MG63 (cell line): Measurements from ENCODE around the gene HBG1. TPM values are rescaled to one million over a fixed set of nuclear protein-coding genes. Genes with fewer than 3 reads are reported as not detected.

Experiments used
- DNase-seq: peaks from one replicate; pipeline ENCODE4 v3.0.0-alpha.2; 2020
- H3K27me3 ChIP-seq: fragments of 250-450 bp; sonication (Bioruptor Pico); 2 replicates; pipeline ENCODE4 v1.5.1; 2020; ENCODE audit warnings: mild to moderate bottlenecking, moderate library complexity
- H3K36me3 ChIP-seq: fragments of 250-450 bp; sonication (Bioruptor Pico); 2 replicates; pipeline ENCODE4 v1.5.1; 2020; ENCODE audit warnings: mild to moderate bottlenecking, moderate library complexity
- H3K4me3 ChIP-seq: fragments of 250-450 bp; sonication (Bioruptor Pico); 2 replicates; pipeline ENCODE4 v1.5.1; 2020; ENCODE audit warnings: mild to moderate bottlenecking, moderate library complexity
- H3K9me3 ChIP-seq: fragments of 250-450 bp; sonication (Bioruptor Pico); 2 replicates; pipeline ENCODE4 v1.5.1; 2020; ENCODE audit warnings: mild to moderate bottlenecking, moderate library complexity
- total RNA-seq: library from RNA; depleted of rRNA; stranded (reverse); fragments of >200 nt; shearing (Covaris generic); gene quantifications from 2 replicates; pipeline ENCODE4 v1.2.3, GENCODE V29; 2014; ENCODE audit warnings: low replicate concordance

The HBG1 gene
- total RNA-seq, 1 experiment from 2014 or later, result not detected

DNA sequence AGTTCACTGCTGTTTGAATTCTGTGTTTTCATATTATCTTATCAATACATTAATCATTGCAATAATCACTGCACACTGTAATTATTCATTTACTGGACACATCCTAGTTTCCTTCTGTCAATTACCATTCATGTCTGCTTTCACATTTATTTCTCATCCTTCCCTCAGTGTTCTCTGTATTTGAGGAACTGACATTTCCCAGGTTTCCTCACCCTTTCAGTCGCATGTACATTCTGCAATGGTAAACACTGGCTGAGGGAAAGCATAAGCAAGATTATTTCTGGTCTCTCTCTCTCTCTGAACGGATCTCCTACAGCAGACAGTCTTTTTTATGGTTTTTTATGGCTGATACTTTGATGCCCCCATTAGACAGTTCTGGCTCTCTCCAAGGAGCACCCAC lies 11.2 kb downstream of the HBG1 start:
- no peak for DNase-seq
- H3K4me3 ChIP-seq, result no peak overlapping the region
- H3K27me3 ChIP-seq, result no peaks in the 10 kb centered on the region
- H3K36me3 ChIP-seq, result no peaks in the 10 kb centered on the region
- no peaks in the 10 kb centered on the region for H3K9me3 ChIP-seq

DNA sequence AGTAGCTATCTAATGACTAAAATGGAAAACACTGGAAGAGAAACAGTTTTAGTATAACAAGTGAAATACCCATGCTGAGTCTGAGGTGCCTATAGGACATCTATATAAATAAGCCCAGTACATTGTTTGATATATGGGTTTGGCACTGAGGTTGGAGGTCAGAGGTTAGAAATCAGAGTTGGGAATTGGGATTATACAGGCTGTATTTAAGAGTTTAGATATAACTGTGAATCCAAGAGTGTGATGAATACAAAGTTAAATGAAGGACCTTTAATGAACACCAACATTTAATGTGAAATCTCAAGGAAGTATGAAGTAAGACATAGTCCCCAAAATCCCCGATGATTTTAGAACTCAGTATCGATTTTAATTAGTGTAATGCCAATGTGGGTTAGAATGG lies 12.2 kb downstream of the HBG1 start:
- H3K4me3 ChIP-seq, result no peak overlapping the region
- H3K27me3 ChIP-seq, result no peaks in the 10 kb centered on the region
- no peaks in the 10 kb centered on the region for H3K9me3 ChIP-seq
- DNase-seq, result no peak
- no peaks in the 10 kb centered on the region for H3K36me3 ChIP-seq

DNA sequence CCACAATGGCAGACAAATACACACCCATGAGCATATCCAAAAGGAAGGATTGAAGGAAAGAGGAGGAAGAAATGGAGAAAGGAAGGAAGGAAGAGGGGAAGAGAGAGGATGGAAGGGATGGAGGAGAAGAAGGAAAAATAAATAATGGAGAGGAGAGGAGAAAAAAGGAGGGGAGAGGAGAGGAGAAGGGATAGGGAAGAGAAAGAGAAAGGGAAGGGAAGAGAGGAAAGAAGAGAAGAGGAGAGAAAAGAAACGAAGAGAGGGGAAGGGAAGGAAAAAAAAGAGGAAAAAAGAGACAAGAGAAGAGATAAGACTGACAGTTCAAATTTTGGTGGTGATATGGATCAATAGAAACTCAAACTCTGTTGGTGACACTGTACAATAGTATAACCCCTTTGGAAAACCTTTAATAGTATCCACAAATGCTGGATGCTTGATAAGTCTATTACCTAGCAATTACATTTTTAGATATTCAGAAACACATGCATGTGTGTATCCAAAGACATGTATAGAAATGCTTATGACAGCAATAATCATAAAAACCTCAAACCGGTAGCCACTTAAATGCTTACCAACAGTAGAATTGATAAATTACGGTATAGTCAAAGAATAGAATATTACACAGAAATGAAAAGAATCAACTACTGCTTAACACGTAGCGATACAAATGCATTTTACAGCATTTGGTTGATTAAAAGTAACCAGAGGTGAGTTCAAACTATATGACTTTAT lies 14.1 kb downstream of the HBG1 start:
- Histone ChIP-seq H3K9me3 (no peaks in the 10 kb centered on the region), H3K36me3 (no peaks in the 10 kb centered on the region), H3K4me3 (no peak overlapping the region), H3K27me3 (no peaks in the 10 kb centered on the region)
- DNase-seq, result no peak

DNA sequence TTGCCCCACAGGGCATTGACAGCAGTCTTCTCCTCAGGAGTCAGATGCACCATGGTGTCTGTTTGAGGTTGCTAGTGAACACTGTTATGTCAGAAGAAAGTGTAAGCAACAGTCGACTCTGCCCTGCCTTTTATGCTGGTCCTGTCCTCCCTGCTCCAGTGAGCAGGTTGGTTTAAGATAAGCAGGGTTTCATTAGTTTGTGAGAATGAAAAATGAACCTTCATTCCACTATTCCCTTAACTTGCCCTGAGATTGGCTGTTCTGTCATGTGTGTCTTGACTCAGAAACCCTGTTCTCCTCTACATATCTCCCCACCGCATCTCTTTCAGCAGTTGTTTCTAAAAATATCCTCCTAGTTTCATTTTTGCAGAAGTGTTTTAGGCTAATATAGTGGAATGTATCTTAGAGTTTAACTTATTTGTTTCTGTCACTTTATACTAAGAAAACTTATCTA lies 15.2 kb downstream of the HBG1 start, which contains the start of gene HBD:
Gene HBD, minus strand, starts transcription at position 103 of the 454 bp plus-strand sequence. Its CDS starts 50 bp downstream, at position 53.
- Histone ChIP-seq H3K4me3 (no peak within 1 kb of the TSS), H3K9me3 (no peaks in the 10 kb centered on the region), H3K36me3 (no peaks in the 10 kb centered on the region), H3K27me3 (no peaks in the 10 kb centered on the region)
- no peak for DNase-seq

DNA sequence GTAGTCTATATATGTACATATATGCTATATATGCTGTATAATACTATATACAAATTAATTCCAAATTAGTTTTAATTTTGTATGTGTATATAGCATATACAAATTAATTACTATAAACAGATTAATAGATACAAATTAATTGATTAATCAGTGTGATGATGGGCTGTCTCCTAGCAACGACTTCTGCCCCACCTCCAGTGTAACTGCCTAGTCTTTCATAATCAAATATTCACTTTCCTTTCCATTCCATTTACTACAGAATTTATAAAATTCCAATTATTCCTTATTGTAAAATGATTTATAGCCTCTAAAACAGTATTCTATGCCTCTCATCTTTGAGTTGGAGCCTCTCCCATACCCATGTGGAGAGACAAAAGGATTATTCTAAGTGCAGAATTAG lies 16.4 kb downstream of the HBG1 start:
- Histone ChIP-seq H3K9me3 (no peaks in the 10 kb centered on the region), H3K36me3 (no peaks in the 10 kb centered on the region), H3K27me3 (no peaks in the 10 kb centered on the region), H3K4me3 (no peak overlapping the region)
- no peak for DNase-seq

DNA sequence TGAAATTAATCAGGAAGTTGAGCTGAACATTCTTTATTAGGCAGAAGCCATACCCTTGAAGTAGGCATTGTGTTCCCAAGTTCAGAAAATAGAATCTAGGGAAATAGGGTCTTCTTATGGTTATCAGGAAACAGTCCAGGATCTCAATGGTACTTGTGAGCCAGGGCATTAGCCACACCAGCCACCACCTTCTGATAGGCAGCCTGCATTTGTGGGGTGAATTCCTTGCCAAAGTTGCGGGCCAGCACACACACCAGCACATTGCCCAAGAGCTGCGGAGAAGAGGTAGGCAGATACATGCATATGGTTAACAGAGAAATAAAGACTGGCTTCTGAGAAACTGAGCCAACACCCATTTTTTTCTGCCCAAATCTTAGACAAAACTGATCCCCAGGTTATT lies 16.8 kb downstream of the HBG1 start:
- no peak overlapping the region for H3K4me3 ChIP-seq
- no peaks in the 10 kb centered on the region for H3K27me3 ChIP-seq
- H3K36me3 ChIP-seq, result no peaks in the 10 kb centered on the region
- DNase-seq, result no peak
- H3K9me3 ChIP-seq, result no peaks in the 10 kb centered on the region

DNA sequence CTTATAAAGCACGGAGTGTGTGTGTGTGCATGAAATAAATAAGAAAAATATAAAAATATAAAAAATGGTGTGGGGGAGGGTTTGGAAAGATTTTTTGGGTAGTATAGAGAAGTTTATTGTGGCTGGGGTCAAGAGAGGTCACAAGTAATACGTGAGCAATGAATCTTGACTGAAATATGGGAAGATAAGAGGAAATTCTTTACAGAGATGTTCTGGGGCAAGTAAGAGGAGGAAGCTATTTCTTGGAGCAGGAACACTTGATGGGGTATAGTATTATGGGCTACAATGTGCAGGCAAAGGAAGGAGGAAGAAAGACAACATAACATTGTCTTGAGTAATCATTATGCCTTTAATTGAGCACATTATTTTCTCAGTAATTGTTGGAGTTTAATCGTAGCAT lies 17.5 kb downstream of the HBG1 start:
- Histone ChIP-seq H3K27me3 (no peaks in the 10 kb centered on the region), H3K9me3 (no peaks in the 10 kb centered on the region), H3K4me3 (no peak overlapping the region), H3K36me3 (no peaks in the 10 kb centered on the region)
- DNase-seq, result no peak

DNA sequence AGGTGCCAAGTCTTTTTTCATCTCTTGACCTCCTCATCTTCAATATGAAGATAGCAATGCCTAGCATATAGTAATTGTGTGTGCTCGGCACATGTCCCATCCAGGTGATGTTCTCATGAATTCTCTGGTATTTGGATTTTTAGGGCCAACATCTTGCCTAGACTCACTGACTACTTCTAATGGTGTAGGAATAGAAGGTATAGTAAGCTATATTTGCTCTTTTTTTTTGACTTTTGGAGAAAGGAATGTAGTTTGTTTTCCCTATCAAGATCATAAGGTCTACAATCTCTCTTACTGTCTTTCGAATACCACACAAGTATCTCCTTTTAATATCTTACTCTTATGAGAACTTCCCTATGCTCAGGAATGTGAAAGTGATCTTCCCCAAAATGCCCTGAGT lies 18.5 kb downstream of the HBG1 start:
- no peak for DNase-seq
- H3K27me3 ChIP-seq, result no peaks in the 10 kb centered on the region
- no peaks in the 10 kb centered on the region for H3K9me3 ChIP-seq
- H3K36me3 ChIP-seq, result no peaks in the 10 kb centered on the region
- H3K4me3 ChIP-seq, result no peak overlapping the region

DNA sequence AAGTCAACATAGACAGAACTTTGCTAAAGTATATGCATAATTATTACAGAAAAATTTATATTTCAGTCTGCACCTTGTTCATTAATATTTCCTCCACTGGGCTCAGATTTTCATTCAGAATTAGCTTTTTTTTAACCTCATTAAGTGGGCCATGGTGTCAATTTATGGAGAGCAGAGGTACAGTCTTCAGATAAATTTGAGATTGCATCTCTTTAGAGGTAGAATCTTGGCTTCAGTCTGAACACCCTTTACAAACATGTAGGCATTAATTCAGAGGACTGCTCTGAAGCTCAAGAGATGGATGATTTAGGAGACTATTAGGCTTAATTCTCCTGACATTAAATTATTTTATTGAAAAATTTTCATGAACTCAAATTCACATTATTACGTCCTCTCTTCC lies 19.4 kb downstream of the HBG1 start:
- DNase-seq, result no peak
- Histone ChIP-seq H3K4me3 (no peak overlapping the region), H3K9me3 (no peaks in the 10 kb centered on the region), H3K27me3 (no peaks in the 10 kb centered on the region), H3K36me3 (no peaks in the 10 kb centered on the region)

DNA sequence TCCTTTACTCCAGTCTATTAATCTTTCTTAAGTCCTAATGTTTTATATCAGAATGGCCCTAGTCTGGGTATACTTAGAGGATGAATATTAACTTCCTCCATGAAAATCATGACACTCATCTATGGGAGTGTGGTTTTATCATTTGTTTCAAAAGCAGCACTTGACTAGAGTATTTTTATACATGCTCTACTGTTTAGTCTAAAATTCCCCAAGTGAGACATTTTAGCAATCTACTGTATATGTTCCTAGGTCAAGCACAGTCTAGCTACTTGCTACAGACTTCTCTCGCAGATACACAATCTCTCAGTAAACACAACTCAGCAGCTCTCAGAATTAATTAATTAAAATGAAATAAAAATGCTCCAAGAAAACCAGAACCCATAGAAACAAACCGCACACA lies 19.9 kb downstream of the HBG1 start:
- DNase-seq, result no peak
- H3K36me3 ChIP-seq, result no peaks in the 10 kb centered on the region
- no peaks in the 10 kb centered on the region for H3K9me3 ChIP-seq
- H3K27me3 ChIP-seq, result no peaks in the 10 kb centered on the region
- no peak overlapping the region for H3K4me3 ChIP-seq

DNA sequence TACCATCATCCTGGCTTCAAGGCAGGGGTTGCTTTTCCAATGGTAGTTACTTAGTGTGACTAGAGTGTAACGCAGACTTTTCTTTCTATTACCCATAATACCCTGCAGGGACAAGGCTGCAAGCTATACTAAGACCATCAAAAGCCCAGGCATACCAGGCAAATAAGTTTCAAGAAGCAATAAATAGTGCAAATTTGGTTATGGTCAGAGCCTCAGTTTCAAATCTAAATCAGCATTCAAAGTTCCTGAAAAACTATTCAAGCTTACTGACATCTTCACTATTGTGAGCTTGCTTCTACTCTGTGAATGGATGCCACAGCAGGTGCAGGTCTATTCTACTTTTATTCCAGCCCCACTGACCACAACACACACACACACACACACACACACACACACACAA lies 20.3 kb downstream of the HBG1 start:
- no peaks in the 10 kb centered on the region for H3K36me3 ChIP-seq
- no peaks in the 10 kb centered on the region for H3K9me3 ChIP-seq
- H3K27me3 ChIP-seq, result no peaks in the 10 kb centered on the region
- no peak overlapping the region for H3K4me3 ChIP-seq
- no peak for DNase-seq

DNA sequence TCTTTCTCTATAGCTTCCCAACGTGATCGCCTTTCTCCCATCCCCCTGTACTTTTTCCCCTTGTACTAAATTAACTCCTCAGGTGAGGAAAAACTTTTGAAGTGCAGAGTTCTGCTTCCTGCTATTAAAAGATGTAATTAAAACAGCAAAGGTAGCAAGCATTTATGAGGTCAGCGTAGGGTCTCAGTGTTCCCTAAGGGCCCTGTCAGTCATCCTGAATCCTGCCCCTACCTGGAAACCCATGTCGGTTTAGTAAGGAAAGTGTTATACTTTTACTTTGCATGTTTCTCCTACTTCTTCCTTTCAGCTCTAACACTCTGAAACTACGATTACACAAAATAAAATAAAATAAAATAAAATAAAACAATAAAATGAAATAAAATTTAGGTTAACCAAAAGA lies 21.5 kb downstream of the HBG1 start:
- no peak for DNase-seq
- Histone ChIP-seq H3K9me3 (no peaks in the 10 kb centered on the region), H3K4me3 (no peak overlapping the region), H3K27me3 (no peaks in the 10 kb centered on the region), H3K36me3 (no peaks in the 10 kb centered on the region)

DNA sequence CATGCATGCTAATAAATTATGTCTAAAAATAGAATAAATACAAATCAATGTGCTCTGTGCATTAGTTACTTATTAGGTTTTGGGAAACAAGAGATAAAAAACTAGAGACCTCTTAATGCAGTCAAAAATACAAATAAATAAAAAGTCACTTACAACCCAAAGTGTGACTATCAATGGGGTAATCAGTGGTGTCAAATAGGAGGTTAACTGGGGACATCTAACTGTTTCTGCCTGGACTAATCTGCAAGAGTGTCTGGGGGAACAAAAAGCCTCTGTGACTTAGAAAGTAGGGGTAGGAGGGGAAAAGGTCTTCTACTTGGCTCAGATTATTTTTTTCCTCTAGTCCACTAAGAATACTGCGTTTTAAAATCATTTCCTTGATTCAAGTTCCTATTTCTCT lies 22.0 kb downstream of the HBG1 start:
- Histone ChIP-seq H3K36me3 (no peaks in the 10 kb centered on the region), H3K9me3 (no peaks in the 10 kb centered on the region), H3K4me3 (no peak overlapping the region), H3K27me3 (no peaks in the 10 kb centered on the region)
- DNase-seq, result no peak

DNA sequence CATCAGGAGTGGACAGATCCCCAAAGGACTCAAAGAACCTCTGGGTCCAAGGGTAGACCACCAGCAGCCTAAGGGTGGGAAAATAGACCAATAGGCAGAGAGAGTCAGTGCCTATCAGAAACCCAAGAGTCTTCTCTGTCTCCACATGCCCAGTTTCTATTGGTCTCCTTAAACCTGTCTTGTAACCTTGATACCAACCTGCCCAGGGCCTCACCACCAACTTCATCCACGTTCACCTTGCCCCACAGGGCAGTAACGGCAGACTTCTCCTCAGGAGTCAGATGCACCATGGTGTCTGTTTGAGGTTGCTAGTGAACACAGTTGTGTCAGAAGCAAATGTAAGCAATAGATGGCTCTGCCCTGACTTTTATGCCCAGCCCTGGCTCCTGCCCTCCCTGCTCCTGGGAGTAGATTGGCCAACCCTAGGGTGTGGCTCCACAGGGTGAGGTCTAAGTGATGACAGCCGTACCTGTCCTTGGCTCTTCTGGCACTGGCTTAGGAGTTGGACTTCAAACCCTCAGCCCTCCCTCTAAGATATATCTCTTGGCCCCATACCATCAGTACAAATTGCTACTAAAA lies 22.8 kb downstream of the HBG1 start, which contains the start of gene HBB:
Gene HBB, minus strand, starts transcription at position 340 of the 579 bp plus-strand sequence. Its CDS starts 50 bp downstream, at position 290.
- Histone ChIP-seq H3K27me3 (no peaks in the 10 kb centered on the region), H3K4me3 (no peak within 1 kb of the TSS), H3K9me3 (no peaks in the 10 kb centered on the region), H3K36me3 (no peaks in the 10 kb centered on the region)
- no peak for DNase-seq

DNA sequence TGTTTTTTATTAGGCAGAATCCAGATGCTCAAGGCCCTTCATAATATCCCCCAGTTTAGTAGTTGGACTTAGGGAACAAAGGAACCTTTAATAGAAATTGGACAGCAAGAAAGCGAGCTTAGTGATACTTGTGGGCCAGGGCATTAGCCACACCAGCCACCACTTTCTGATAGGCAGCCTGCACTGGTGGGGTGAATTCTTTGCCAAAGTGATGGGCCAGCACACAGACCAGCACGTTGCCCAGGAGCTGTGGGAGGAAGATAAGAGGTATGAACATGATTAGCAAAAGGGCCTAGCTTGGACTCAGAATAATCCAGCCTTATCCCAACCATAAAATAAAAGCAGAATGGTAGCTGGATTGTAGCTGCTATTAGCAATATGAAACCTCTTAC lies 24.2 kb downstream of the HBG1 start:
- no peaks in the 10 kb centered on the region for H3K27me3 ChIP-seq
- no peak overlapping the region for H3K4me3 ChIP-seq
- H3K9me3 ChIP-seq, result no peaks in the 10 kb centered on the region
- H3K36me3 ChIP-seq, result no peaks in the 10 kb centered on the region
- no peak for DNase-seq

DNA sequence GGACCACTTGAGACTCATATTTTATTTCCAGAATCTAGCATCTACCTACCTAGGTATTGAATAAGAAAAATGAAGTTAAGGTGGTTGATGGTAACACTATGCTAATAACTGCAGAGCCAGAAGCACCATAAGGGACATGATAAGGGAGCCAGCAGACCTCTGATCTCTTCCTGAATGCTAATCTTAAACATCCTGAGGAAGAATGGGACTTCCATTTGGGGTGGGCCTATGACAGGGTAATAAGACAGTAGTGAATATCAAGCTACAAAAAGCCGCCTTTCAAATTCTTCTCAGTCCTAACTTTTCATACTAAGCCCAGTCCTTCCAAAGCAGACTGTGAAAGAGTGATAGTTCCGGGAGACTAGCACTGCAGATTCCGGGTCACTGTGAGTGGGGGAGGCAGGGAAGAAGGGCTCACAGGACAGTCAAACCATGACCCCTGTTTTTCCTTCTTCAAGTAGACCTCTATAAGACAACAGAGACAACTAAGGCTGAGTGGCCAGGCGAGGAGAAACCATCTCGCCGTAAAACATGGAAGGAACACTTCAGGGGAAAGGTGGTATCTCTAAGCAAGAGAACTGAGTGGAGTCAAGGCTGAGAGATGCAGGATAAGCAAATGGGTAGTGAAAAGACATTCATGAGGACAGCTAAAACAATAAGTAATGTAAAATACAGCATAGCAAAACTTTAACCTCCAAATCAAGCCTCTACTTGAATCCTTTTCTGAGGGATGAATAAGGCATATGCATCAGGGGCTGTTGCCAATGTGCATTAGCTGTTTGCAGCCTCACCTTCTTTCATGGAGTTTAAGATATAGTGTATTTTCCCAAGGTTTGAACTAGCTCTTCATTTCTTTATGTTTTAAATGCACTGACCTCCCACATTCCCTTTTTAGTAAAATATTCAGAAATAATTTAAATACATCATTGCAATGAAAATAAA lies 24.8 kb downstream of the HBG1 start:
- Histone ChIP-seq H3K9me3 (no peaks in the 10 kb centered on the region), H3K36me3 (no peaks in the 10 kb centered on the region), H3K4me3 (no peak overlapping the region), H3K27me3 (no peaks in the 10 kb centered on the region)
- DNase-seq, result no peak

DNA sequence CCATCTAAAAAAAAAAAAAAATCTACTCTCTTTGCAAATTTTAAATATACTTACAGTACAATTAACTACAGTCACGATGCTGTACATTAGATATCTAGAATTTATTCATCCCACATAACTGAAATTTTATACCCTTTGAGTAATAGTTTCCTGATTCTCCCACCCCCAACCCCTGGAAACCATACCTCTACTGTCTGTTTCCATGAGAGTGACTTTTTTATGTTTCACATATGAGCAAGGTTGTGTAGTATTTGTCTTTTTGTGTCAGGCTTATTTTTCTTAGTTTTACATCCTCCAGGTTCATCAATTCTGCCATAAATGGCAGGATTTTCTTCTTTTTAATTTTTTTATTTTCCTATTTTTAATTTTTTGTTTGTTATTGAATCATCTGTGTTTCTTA lies 26.0 kb downstream of the HBG1 start:
- no peak overlapping the region for H3K4me3 ChIP-seq
- DNase-seq, result no peak
- no peaks in the 10 kb centered on the region for H3K36me3 ChIP-seq
- no peaks in the 10 kb centered on the region for H3K9me3 ChIP-seq
- no peaks in the 10 kb centered on the region for H3K27me3 ChIP-seq
